ENCODE measurements around the gene PTPRE. TPM values are rescaled to one million over a fixed set of nuclear protein-coding genes. Genes with fewer than 3 reads are reported as not detected.
A peak's percentile ranks its signal among the peaks of the same experiment; 100 is the strongest.

Gene PTPRE
- total RNA-seq, 2 donors from 2014 or later: 26.9 to 36.1 TPM

- no peak for ATAC-seq
- intact Hi-C loops (cut with DNase I, micrococcal nuclease): no loop called here
- DNase-seq: peak in 1 of 2 donors; percentile 8
These were observed 151.3 kb downstream of the PTPRE start for GRCh38 chr10:128058106-128058749.

DNA sequence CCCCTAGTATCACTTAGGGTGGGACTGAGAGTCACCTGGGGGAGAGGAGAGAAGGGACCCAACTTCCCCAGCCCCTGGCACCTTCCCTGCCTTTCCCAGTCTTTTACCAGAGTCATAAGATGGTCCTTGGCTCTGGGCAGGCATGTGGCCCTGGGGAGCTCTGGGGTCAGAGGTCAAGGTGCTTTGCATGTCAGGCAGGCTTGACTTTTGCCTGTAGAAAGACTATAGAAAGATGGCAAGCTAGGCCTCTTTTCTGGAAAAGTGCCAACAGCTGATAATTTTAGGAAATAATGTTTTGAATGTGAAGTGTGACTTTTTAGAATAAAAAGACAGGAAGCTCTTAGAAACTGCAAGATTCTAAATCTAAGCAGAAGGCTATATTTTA, 151.8 kb downstream of the PTPRE start:
- ATAC-seq: no peak
- intact Hi-C loops (cut with DNase I, micrococcal nuclease): no loop called here
- peak in 1 of 2 donors; percentile 16 for DNase-seq

- DNase-seq: peak in 1 of 2 donors; percentile 14
- intact Hi-C loops (cut with DNase I, micrococcal nuclease): no loop called here
- ATAC-seq: no peak
These were observed 152.5 kb downstream of the PTPRE start for GRCh38 chr10:128059266-128059981.

DNA sequence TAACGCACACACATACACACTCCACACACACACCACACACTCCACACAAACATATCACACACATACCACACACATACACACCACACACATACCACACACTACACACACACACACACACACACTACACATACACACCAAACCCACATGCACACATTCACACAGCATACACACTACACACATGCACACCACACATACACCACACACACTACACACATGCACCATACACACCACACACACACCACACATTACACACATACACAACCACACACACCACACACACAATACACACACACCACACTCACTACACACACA, 153.0 kb downstream of the PTPRE start:
- ATAC-seq: no peak
- no peak for DNase-seq
- intact Hi-C loops (cut with DNase I, micrococcal nuclease): no loop called here

- no peak for ATAC-seq
- DNase-seq: peak in 1 of 2 donors; percentile 18
- intact Hi-C loops (cut with DNase I, micrococcal nuclease): no loop called here
These were observed 153.7 kb downstream of the PTPRE start for GRCh38 chr10:128060341-128061250.

DNA sequence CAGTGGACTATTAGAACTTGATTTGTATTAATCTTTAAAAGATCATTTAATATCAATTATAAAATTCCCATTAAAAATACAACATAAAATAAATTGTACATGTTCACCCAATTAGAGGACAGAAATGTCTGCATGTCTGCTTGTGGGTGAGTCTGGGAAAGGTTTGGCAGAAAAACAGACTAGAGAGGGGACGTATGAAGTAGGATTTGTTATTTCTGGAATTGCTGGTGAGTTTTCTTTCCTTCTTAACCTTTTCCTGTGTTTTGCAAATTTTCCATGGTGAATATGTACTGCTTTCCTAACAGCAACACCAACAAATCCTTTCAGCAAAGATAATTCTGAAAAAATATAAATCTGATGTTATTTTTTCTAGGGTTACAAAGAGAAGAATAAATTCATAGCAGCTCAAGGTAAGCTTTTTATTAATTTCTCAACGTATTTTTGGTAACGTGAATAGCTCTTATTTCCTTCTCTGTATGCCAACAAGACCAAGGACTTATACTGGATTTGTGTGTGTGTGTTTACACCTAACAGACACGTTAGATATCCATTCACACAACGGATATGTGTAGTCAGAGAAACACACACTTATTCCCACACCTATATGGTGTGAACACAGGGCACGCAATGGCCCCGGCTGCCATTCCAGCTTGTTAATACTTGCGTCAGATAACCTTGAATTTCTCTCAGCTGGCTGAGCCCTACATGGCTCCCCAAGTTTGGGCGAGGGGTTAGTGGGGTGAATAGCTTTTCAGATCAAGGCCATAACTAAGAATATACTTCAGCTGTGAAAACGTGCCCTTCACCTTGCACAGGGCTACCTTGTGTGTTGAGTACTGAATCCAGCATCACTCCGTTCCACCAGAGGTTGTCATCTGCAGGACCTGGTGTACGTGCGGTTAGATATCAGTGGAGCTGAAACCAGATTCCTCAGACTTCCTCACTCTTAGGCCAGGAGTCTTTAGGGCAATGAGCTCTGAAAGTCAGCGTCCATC, 154.7 kb downstream of the PTPRE start:
- intact Hi-C loops (cut with DNase I, micrococcal nuclease): no loop called here
- ATAC-seq (no peak), DNase-seq (peak in 1 of 2 donors; percentile 18)

GRCh38 chr10:128062331-128062880, 155.5 kb downstream of the PTPRE start:
- ATAC-seq (no peak), DNase-seq (peak in 1 of 2 donors; percentile 29)
- intact Hi-C loops (cut with DNase I, micrococcal nuclease): no loop called here

DNA sequence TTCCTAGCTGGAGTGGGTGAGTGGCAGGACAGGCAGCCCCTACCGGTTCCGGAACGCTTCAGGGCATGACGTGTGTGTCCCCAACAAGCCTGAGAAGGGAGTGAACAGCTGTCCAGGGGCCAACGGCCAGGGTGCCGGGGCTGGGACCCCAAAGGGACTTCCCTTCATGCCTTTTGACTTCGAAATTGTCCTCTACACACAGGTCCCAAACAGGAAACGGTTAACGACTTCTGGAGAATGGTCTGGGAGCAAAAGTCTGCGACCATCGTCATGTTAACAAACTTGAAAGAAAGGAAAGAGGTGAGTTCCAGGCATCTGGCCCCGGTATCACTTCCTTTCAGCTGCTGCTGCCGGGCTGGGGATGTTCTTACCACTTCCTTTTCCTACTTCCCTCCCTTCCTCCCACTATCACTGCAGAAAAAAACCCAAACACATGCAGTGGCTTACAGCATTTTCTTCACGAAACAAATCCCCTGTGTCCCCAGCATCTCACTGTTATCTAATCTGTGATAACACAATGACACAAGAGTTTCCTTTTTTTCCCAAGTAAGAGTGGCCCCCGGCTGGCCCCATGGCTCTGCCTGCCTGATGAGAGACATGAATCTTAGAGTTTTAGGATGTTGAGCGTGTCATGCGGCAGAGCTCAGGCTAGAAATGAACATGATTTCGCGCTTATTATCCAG, 156.1 kb downstream of the PTPRE start:
- intact Hi-C loops (cut with DNase I, micrococcal nuclease): no loop called here
- DNase-seq: peak in 1 of 2 donors; percentile 46
- ATAC-seq: no peak

- intact Hi-C loops (cut with DNase I, micrococcal nuclease): no loop called here
- peak in 1 of 2 donors; percentile 28 for DNase-seq
These were observed 156.8 kb downstream of the PTPRE start for GRCh38 chr10:128063736-128064107.

DNA sequence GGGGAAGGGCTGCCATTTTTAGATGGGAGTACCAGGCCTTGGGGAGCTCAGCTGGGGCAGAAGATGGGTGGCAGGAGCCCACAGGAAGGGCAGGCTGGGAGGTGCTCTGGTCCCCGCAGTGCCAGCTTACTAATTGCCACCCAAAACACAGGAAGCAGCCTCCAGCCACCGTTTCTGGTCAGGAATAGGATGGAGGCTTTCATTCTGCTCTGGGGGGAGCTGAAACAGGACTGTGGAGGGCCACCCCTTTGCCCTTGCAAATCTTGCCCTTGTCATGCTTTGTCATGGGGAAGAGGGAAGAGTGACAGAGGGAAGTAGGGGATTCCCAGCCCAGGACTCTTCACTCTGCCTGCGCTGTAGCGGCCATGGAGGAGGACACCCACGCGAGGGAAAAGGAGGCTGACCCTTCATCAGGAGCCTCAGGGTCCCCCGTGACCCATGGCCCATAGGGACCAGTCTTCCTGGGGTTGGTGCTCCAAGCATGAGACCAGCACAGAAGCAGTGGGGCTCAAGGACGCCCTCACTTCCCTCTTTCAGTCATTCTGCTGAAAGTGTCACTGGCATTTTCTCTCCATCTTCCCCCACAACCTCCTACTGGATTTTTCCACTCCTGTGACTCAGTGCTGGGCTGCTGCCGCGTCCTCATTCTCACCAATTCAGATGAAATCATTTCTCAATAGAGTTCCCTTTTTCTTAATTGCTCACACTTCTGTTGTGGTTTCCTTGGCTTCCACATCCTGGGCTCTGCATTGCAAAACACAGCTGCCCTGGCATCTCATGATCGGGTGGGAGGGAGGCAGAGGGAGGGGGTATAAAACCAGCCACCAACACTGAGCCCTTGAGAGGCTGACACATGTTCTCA, 157.4 kb downstream of the PTPRE start:
- ATAC-seq (peak; percentile 21), DNase-seq (peak; percentile 46 to 48)
- intact Hi-C loops (cut with DNase I, micrococcal nuclease): no loop called here

More at GRCh38 chr10:128063736-128064107, 156.8 kb downstream of the PTPRE start:
- ATAC-seq: no peak

GRCh38 chr10:128064970-128065580, 158.2 kb downstream of the PTPRE start:
- ATAC-seq: peak; percentile 5
- intact Hi-C loops (cut with DNase I, micrococcal nuclease): no loop called here
- peak in 1 of 2 donors; percentile 46 for DNase-seq

DNA sequence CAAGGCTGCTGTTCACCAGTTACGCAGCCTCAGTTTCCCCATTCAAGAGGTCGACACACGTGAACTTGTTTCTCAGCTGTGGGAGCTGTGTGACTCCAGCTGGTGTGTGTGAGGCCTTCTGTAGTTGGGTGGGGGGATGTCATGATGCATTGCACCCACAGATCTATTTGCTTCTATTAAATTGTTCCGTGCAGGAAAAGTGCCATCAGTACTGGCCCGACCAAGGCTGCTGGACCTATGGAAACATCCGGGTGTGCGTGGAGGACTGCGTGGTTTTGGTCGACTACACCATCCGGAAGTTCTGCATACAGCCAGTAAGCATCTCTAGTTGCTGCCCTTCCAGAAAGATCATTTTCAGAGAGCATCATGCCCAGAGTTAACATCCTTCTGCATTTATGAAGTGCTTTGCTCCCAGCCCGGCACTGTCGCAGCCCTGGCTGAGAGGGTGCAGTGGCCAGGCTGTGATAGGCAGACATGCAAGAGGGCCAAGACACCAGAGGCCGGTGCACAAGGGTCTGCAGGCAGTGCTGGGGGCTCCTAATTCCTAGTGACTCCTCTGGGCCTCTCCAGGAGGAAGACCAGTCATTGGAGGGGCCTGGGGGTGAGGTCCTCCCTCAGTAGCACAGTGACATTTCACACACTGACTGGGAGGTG, 159.1 kb downstream of the PTPRE start:
- peak in 1 of 2 donors; percentile 21 for DNase-seq
- intact Hi-C loops (cut with DNase I, micrococcal nuclease): no loop called here
- no peak for ATAC-seq

GRCh38 chr10:128066870-128067382, 160.0 kb downstream of the PTPRE start:
- ATAC-seq: no peak
- intact Hi-C loops (cut with DNase I, micrococcal nuclease): no loop called here
- DNase-seq: peak in 1 of 2 donors; percentile 13

DNA sequence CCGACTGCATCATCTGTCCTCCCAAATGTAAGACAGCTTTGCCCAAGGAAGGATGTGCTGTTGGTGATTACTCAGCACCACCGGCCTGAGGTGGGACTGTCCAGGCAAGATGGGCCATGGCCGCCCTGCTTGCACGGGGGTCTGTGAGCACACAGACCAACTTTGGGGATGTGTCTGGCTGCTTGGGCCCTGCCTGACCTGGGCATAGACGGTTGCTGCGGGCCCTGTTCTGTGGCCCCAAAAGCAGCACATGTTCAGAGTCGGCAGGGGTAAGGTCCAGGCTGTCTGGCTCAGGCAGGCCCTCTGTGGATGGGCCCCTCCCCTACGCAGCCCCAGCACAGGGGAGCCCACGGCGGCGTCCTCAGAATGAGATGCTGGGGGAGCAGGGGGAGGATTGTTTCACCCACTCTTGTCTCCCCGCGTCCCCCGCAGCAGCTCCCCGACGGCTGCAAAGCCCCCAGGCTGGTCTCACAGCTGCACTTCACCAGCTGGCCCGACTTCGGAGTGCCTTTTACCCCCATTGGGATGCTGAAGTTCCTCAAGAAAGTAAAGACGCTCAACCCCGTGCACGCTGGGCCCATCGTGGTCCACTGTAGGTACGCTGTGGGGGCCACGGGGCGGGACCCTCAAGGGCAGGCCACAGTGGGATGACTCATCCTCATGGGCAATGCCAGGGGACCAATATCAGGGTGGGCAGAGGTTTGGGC, 160.9 kb downstream of the PTPRE start:
- intact Hi-C loops (cut with DNase I, micrococcal nuclease): no loop called here
- DNase-seq (peak in 1 of 2 donors; percentile 19), ATAC-seq (no peak)

All from left colon (tissue), 2 donors.